OCI-LY7 (cell line): ENCODE results near the gene NR1H2.

Experiments
- EZH2phosphoT487 ChIP-seq: fragments of 200-600 bp; sonication (generic); IDR thresholded peaks from 2 replicates; pipeline ENCODE4 v1.6.1; 2018; ENCODE audit warnings: low read depth, borderline replicate concordance, mild to moderate bottlenecking, mixed run types, antibody characterized with exemption, low read length, moderate library complexity, mixed read lengths
- TF ChIP-seq, protein P1 (sequence below): fragments of 200-600 bp; sonication (generic); conservative IDR thresholded peaks from 2 replicates; pipeline ENCODE4 v1.5.1; 2014; ENCODE audit warnings: mild to moderate bottlenecking, antibody characterized with exemption, low read length, moderate library complexity, mixed read lengths

DNA sequence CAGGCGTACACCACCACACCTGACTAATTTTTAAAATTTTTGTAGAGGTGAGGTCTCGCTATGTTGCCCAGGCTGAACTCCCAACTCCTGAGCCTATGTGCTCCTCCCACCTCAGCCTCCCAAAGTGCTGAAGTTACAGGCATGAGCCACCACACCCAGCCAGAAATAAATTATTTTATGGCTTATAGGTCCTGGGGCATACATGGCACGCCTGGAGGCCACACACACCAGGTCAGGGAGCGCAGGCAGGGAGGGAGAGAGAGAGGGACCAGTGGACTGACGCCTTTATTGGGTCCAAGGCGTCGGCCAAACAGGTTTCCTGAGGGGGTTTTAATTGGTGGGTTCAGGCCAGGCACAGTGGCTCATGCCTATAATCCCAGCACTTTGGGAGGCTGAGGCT, 49.3 kb downstream of the NR1H2 start:
- TF ChIP-seq, protein P1, sequence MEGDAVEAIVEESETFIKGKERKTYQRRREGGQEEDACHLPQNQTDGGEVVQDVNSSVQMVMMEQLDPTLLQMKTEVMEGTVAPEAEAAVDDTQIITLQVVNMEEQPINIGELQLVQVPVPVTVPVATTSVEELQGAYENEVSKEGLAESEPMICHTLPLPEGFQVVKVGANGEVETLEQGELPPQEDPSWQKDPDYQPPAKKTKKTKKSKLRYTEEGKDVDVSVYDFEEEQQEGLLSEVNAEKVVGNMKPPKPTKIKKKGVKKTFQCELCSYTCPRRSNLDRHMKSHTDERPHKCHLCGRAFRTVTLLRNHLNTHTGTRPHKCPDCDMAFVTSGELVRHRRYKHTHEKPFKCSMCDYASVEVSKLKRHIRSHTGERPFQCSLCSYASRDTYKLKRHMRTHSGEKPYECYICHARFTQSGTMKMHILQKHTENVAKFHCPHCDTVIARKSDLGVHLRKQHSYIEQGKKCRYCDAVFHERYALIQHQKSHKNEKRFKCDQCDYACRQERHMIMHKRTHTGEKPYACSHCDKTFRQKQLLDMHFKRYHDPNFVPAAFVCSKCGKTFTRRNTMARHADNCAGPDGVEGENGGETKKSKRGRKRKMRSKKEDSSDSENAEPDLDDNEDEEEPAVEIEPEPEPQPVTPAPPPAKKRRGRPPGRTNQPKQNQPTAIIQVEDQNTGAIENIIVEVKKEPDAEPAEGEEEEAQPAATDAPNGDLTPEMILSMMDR, result no peak
- no peak for TF ChIP-seq EZH2phosphoT487
